H9 (cell line): ENCODE data around the gene TPP2. TPM values are rescaled to one million over a fixed set of nuclear protein-coding genes. Genes with fewer than 3 reads are reported as not detected.

Source experiments
- DNase-seq: peaks from one replicate; pipeline ENCODE4 v3.0.0-alpha.2; 2017
- H2AFZ ChIP-seq: one replicate; pipeline ENCODE4 v1.6.1; 2013; ENCODE audit warnings: mild to moderate bottlenecking, low read length, control low read depth, moderate library complexity
- H2AK5ac ChIP-seq: 2 replicates; pipeline ENCODE4 v1.6.1; 2013; ENCODE audit warnings: low read length, control low read depth, mixed read lengths; ENCODE audit not compliant: insufficient read length
- H2BK120ac ChIP-seq: one replicate; pipeline ENCODE4 v1.6.1; 2013; ENCODE audit warnings: low read depth, mild to moderate bottlenecking, low read length, control low read depth, inconsistent platforms; ENCODE audit not compliant: poor library complexity, severe bottlenecking
- H2BK12ac ChIP-seq: 2 replicates; pipeline ENCODE4 v1.6.1; 2013; ENCODE audit warnings: low read length, control low read depth, mixed read lengths, low read depth; ENCODE audit not compliant: insufficient read length
- H2BK15ac ChIP-seq: 2 replicates; pipeline ENCODE4 v1.6.1; 2013; ENCODE audit warnings: low read depth, low read length, control low read depth
- H2BK20ac ChIP-seq: one replicate; pipeline ENCODE4 v1.6.1; 2013; ENCODE audit warnings: low read depth, mild to moderate bottlenecking, low read length, control low read depth, inconsistent platforms; ENCODE audit not compliant: poor library complexity, severe bottlenecking
- H2BK5ac ChIP-seq: 2 replicates; pipeline ENCODE4 v1.6.1; 2013; ENCODE audit warnings: low read length, control low read depth, mixed read lengths; ENCODE audit not compliant: insufficient read length
- H3K14ac ChIP-seq: 2 replicates; pipeline ENCODE4 v1.6.1; 2013; ENCODE audit warnings: low read length, control low read depth; ENCODE audit not compliant: insufficient read depth
- H3K18ac ChIP-seq: 2 replicates; pipeline ENCODE4 v1.6.1; 2013; ENCODE audit warnings: low read depth, mild to moderate bottlenecking, mixed read lengths, low read length, control low read depth; ENCODE audit not compliant: insufficient read length
- H3K23ac ChIP-seq: 2 replicates; pipeline ENCODE4 v1.6.1; 2013; ENCODE audit warnings: low read length, control low read depth, mixed read lengths, low read depth; ENCODE audit not compliant: insufficient read length
- H3K23me2 ChIP-seq: 2 replicates; pipeline ENCODE4 v1.6.1; 2013; ENCODE audit warnings: low read depth, mild to moderate bottlenecking, mixed read lengths, low read length, control low read depth; ENCODE audit not compliant: insufficient read length, poor library complexity, severe bottlenecking
- H3K27ac ChIP-seq: 2 replicates; pipeline ENCODE4 v1.5.1; 2013; ENCODE audit warnings: low read length, control low read depth, mixed read lengths, low read depth; ENCODE audit not compliant: insufficient read length
- H3K27me3 ChIP-seq: 2 replicates; pipeline ENCODE4 v1.6.1; 2013; ENCODE audit warnings: low read length, control low read depth, inconsistent platforms; ENCODE audit not compliant: insufficient read depth
- H3K4ac ChIP-seq: 2 replicates; pipeline ENCODE4 v1.6.1; 2013; ENCODE audit warnings: low read depth, mild to moderate bottlenecking, control low read depth, inconsistent platforms, low read length, moderate library complexity
- H3K4me1 ChIP-seq: 2 replicates; pipeline ENCODE4 v1.6.1; 2013; ENCODE audit warnings: low read length, control low read depth, inconsistent platforms; ENCODE audit not compliant: insufficient read depth
- H3K4me2 ChIP-seq: 2 replicates; pipeline ENCODE4 v1.6.1; 2013; ENCODE audit warnings: low read length, control low read depth, mixed read lengths; ENCODE audit not compliant: insufficient read length, insufficient read depth
- H3K56ac ChIP-seq: 2 replicates; pipeline ENCODE4 v1.6.1; 2013; ENCODE audit warnings: low read depth, mild to moderate bottlenecking, mixed read lengths, low read length, control low read depth; ENCODE audit not compliant: insufficient read length
- H3K79me1 ChIP-seq: 2 replicates; pipeline ENCODE4 v1.6.1; 2013; ENCODE audit warnings: low read depth, mild to moderate bottlenecking, moderate library complexity, low read length, control low read depth, inconsistent platforms; ENCODE audit not compliant: insufficient read depth, poor library complexity, severe bottlenecking
- H3K79me2 ChIP-seq: 2 replicates; pipeline ENCODE4 v1.6.1; 2013; ENCODE audit warnings: low read length, control low read depth, inconsistent platforms; ENCODE audit not compliant: insufficient read depth
- H3K9ac ChIP-seq: 2 replicates; pipeline ENCODE4 v1.6.1; 2013; ENCODE audit warnings: low read length, control low read depth, mixed read lengths; ENCODE audit not compliant: insufficient read length; ENCODE audit errors: extremely low read depth
- H3K9me3 ChIP-seq: one replicate; pipeline ENCODE4 v1.6.1; 2013; ENCODE audit warnings: low read depth, low read length, inconsistent platforms; ENCODE audit not compliant: control insufficient read depth
- H3T11ph ChIP-seq: one replicate; pipeline ENCODE4 v1.6.1; 2013; ENCODE audit warnings: mild to moderate bottlenecking, low read length, control low read depth, inconsistent platforms
- H4K20me1 ChIP-seq: one replicate; pipeline ENCODE4 v1.6.1; 2013; ENCODE audit not compliant: control insufficient read depth, insufficient read length, insufficient read depth
- H4K5ac ChIP-seq: 2 replicates; pipeline ENCODE4 v1.6.1; 2013; ENCODE audit warnings: low read depth, mild to moderate bottlenecking, mixed read lengths, low read length, control low read depth; ENCODE audit not compliant: insufficient read length
- H4K8ac ChIP-seq: replicated peaks from 2 replicates; pipeline ENCODE4 v1.6.1; 2013; ENCODE audit warnings: low read length, control low read depth, mixed read lengths, low read depth; ENCODE audit not compliant: insufficient read length
- H4K91ac ChIP-seq: 2 replicates; pipeline ENCODE4 v1.6.1; 2013; ENCODE audit warnings: low read depth, mild to moderate bottlenecking, moderate library complexity, mixed read lengths, low read length, control low read depth; ENCODE audit not compliant: insufficient read length
- H3K27ac Mint-ChIP-seq, 3 experiments: 2 replicates in 2 of 3; 3 replicates in 1 of 3; pipeline ENCODE4 v1.8.0; 2020 to 2021; ENCODE audit warnings: mixed read lengths in 3 of 3, mild to moderate bottlenecking in 1 of 3, moderate library complexity in 1 of 3
- H3K27me3 Mint-ChIP-seq: 2 replicates; pipeline ENCODE4 v1.8.0; 2021; ENCODE audit warnings: low read depth, mild to moderate bottlenecking, moderate library complexity, mixed read lengths
- H3K36me3 Mint-ChIP-seq, 3 experiments: 2 replicates in 2 of 3; 3 replicates in 1 of 3; pipeline ENCODE4 v1.8.0; 2020 to 2021; ENCODE audit warnings: low read depth in 3 of 3, mixed read lengths in 3 of 3; ENCODE audit not compliant: insufficient read depth in 1 of 3
- H3K4me1 Mint-ChIP-seq, 2 experiments: 2 replicates each; pipeline ENCODE4 v1.8.0; 2020; ENCODE audit warnings: mixed read lengths in 2 of 2
- H3K4me3 Mint-ChIP-seq, 2 experiments: 2 replicates in 1 of 2; 3 replicates in 1 of 2; pipeline ENCODE4 v1.8.0; 2020 to 2021; ENCODE audit warnings: mild to moderate bottlenecking in 2 of 2, mixed read lengths in 2 of 2, moderate library complexity in 1 of 2
- H3K9me3 Mint-ChIP-seq, 2 experiments: 2 replicates in 1 of 2; 3 replicates in 1 of 2; pipeline ENCODE4 v1.8.0; 2020; ENCODE audit warnings: mild to moderate bottlenecking in 2 of 2, mixed read lengths in 2 of 2, moderate library complexity in 1 of 2
- CTCF ChIP-seq: fragments of 200-600 bp; sonication (generic); conservative IDR thresholded peaks from 3 replicates; pipeline ENCODE4 v1.8.0; 2021; ENCODE audit warnings: antibody characterized with exemption, mild to moderate bottlenecking
- WGBS: extraction: QIAGEN DNeasy Blood & Tissue Kit; methylation state at CpG from one replicate; pipeline ENCODE4 v1.1.7; 2013; ENCODE audit warnings: missing lambda C conversion rate, low lambda C conversion rate, mixed read lengths; ENCODE audit not compliant: insufficient read length; ENCODE audit errors: extremely low coverage; 5-methylcytosine and 5-hydroxymethylcytosine counted together
- total RNA-seq: library from RNA; stranded (reverse); gene quantifications from 2 replicates; pipeline ENCODE4 v1.2.1, GENCODE V29; 2021

TPP2 gene
- total RNA-seq, 1 experiment from 2014 or later, result 63.5 TPM

DNA sequence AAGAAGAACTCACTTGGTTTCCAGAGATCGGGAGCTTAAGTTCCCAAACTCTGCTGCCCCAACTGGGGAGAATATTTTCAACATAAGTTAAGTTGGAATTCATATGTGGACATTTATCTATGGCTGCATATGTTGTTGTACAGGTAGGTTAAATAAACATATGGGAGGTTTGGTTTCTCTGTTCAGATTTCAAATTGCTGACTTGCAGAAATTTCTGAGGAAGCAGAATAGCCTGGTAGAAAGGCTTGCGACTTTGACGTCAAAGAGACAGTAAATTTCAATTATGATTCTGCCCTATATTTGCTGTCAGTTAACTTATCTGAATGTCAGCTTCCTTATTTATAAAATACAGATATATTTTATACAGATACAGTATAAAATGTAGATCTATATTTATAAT, 40.0 kb upstream of the TPP2 start:
- Histone ChIP-seq H3K9ac (no peak overlapping the region), H2BK5ac (no peak overlapping the region), H3K79me2 (no peaks in the 10 kb centered on the region), H4K91ac (no peak overlapping the region), H2BK20ac (no peak overlapping the region), H4K5ac (no peak overlapping the region), H3K23me2 (no peaks in the 10 kb centered on the region), H3K23ac (no peak overlapping the region), H2BK120ac (no peak overlapping the region), H3K4me2 (no peak overlapping the region), H3K4me1 (no peaks in the 10 kb centered on the region), H2BK12ac (no peak overlapping the region), H2AK5ac (no peak overlapping the region), H3K9me3 (no peaks in the 10 kb centered on the region), H3K18ac (no peak overlapping the region), H4K8ac (no peak overlapping the region), H3K14ac (no peak overlapping the region), H3K27ac (no peak overlapping the region), H3K79me1 (no peaks in the 10 kb centered on the region), H3T11ph (no peak overlapping the region), H3K4ac (no peak overlapping the region), H3K27me3 (no peaks in the 10 kb centered on the region), H2AFZ (no peak overlapping the region), H3K56ac (no peak overlapping the region), H2BK15ac (no peak overlapping the region), H4K20me1 (no peaks in the 10 kb centered on the region)
- Mint-ChIP-seq H3K4me1 (peaks cover 0 to 2% of the 10 kb centered on the region in 2 experiments; a peak in 2 of 4 replicates), H3K36me3 (no peaks in the 10 kb centered on the region), H3K4me3 (no peak overlapping the region), H3K27ac (no peak overlapping the region), H3K27me3 (no peaks in the 10 kb centered on the region; the same call in 1 of the 2 replicates), H3K9me3 (no peaks in the 10 kb centered on the region)
- WGBS, result no CpG with 5 or more reads among the region's 3 CpGs
- no peak for TF ChIP-seq CTCF
- DNase-seq, result no peak
